KMS-11 (cell line): Measurements from ENCODE around the gene CYBRD1.

ENCODE experiments used
- H2AFZ ChIP-seq: fragments of 200-600 bp; sonication (generic); 2 replicates; pipeline ENCODE4 v1.6.1; 2016; ENCODE audit warnings: antibody characterized with exemption, mixed run types, low read depth
- H3K27ac ChIP-seq: fragments of 200-600 bp; sonication (generic); 2 replicates; pipeline ENCODE4 v1.6.1; 2016; ENCODE audit warnings: mild to moderate bottlenecking, mixed run types
- H3K27me3 ChIP-seq: fragments of 200-600 bp; sonication (generic); 2 replicates; pipeline ENCODE4 v1.6.1; 2017; ENCODE audit warnings: mild to moderate bottlenecking, low read depth, mixed run types, moderate library complexity; ENCODE audit not compliant: insufficient read depth
- H3K36me3 ChIP-seq: fragments of 200-600 bp; sonication (generic); 2 replicates; pipeline ENCODE4 v1.6.1; 2017; ENCODE audit warnings: mild to moderate bottlenecking, mixed run types; ENCODE audit not compliant: insufficient read depth
- H3K4me1 ChIP-seq: fragments of 200-600 bp; sonication (generic); 2 replicates; pipeline ENCODE4 v1.6.1; 2016; ENCODE audit warnings: mild to moderate bottlenecking, low read depth, mixed run types; ENCODE audit not compliant: poor library complexity, severe bottlenecking
- H3K4me2 ChIP-seq: fragments of 200-600 bp; sonication (generic); 2 replicates; pipeline ENCODE4 v1.7.0; 2016; ENCODE audit warnings: mild to moderate bottlenecking, mixed run types
- H3K4me3 ChIP-seq: fragments of 200-600 bp; sonication (generic); IDR thresholded peaks from 2 replicates; pipeline ENCODE4 v1.6.1; 2017; ENCODE audit warnings: low read depth, low read length, mixed read lengths; ENCODE audit not compliant: insufficient read depth
- H3K79me2 ChIP-seq: fragments of 200-600 bp; sonication (generic); 2 replicates; pipeline ENCODE4 v1.6.1; 2016; ENCODE audit warnings: low read depth, mixed run types; ENCODE audit not compliant: insufficient read depth
- H3K9ac ChIP-seq: fragments of 200-600 bp; sonication (generic); 2 replicates; pipeline ENCODE4 v1.6.1; 2016; ENCODE audit warnings: mild to moderate bottlenecking, mixed run types
- H4K20me1 ChIP-seq: fragments of 200-600 bp; sonication (generic); 2 replicates; pipeline ENCODE4 v1.6.1; 2016; ENCODE audit warnings: mild to moderate bottlenecking, mixed run types; ENCODE audit not compliant: insufficient read depth
- TF ChIP-seq, protein P1 (sequence below): fragments of 200-600 bp; sonication (generic); conservative IDR thresholded peaks from 2 replicates; pipeline ENCODE4 v1.6.1; 2017; ENCODE audit warnings: low read depth, mild to moderate bottlenecking, antibody characterized with exemption, low read length, moderate library complexity, mixed read lengths

The CYBRD1 gene

GRCh38 chr2:171566057-171566456 is 43.8 kb downstream of the CYBRD1 start:
- no peaks in the 10 kb centered on the region for H3K27me3 ChIP-seq
- H2AFZ ChIP-seq, result no peak overlapping the region
- no peaks in the 10 kb centered on the region for H3K79me2 ChIP-seq
- no peak overlapping the region for H3K4me3 ChIP-seq
- H3K36me3 ChIP-seq, result no peaks in the 10 kb centered on the region
- H3K4me2 ChIP-seq, result no peak overlapping the region
- H3K27ac ChIP-seq, result no peak overlapping the region
- no peaks in the 10 kb centered on the region for H3K4me1 ChIP-seq
- H3K9ac ChIP-seq, result no peak overlapping the region
- H4K20me1 ChIP-seq, result no peaks in the 10 kb centered on the region
- TF ChIP-seq, protein P1, sequence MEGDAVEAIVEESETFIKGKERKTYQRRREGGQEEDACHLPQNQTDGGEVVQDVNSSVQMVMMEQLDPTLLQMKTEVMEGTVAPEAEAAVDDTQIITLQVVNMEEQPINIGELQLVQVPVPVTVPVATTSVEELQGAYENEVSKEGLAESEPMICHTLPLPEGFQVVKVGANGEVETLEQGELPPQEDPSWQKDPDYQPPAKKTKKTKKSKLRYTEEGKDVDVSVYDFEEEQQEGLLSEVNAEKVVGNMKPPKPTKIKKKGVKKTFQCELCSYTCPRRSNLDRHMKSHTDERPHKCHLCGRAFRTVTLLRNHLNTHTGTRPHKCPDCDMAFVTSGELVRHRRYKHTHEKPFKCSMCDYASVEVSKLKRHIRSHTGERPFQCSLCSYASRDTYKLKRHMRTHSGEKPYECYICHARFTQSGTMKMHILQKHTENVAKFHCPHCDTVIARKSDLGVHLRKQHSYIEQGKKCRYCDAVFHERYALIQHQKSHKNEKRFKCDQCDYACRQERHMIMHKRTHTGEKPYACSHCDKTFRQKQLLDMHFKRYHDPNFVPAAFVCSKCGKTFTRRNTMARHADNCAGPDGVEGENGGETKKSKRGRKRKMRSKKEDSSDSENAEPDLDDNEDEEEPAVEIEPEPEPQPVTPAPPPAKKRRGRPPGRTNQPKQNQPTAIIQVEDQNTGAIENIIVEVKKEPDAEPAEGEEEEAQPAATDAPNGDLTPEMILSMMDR, result no peak

GRCh38 chr2:171566753-171567152 is 44.5 kb downstream of the CYBRD1 start:
- H3K9ac ChIP-seq, result no peak overlapping the region

DNA sequence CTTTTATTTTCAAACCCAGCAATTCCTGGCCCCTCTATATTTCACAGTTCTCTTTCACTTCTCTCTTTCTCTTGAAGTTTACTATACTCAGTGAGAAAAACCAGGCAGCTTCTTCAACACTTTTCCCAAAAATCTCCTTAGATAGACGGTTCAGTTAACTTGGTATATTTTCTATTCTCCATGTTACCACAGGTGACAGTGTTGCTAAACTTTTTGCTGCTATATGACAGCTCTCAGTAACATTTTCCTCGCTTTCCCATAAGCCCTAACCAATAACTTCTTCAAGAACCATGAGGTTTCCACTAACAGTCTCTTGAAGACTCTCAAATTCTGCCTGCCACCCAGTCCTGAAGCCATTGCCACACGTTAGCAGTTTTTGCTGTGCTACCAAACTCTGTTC is 45.8 kb downstream of the CYBRD1 start:
- H3K36me3 ChIP-seq, result no peaks in the 10 kb centered on the region
- H2AFZ ChIP-seq, result no peak overlapping the region
- H4K20me1 ChIP-seq, result no peaks in the 10 kb centered on the region
- H3K27me3 ChIP-seq, result no peaks in the 10 kb centered on the region
- H3K9ac ChIP-seq, result no peak overlapping the region
- H3K27ac ChIP-seq, result no peak overlapping the region
- no peak overlapping the region for H3K4me3 ChIP-seq
- no peak overlapping the region for H3K4me2 ChIP-seq
- TF ChIP-seq, protein P1, result no peak
- no peaks in the 10 kb centered on the region for H3K79me2 ChIP-seq
- H3K4me1 ChIP-seq, result no peaks in the 10 kb centered on the region

More at GRCh38 chr2:171566753-171567152, 44.5 kb downstream of the CYBRD1 start:
- Histone ChIP-seq H3K36me3 (no peaks in the 10 kb centered on the region), H3K79me2 (no peaks in the 10 kb centered on the region), H4K20me1 (no peaks in the 10 kb centered on the region), H3K4me1 (no peaks in the 10 kb centered on the region), H3K27ac (no peak overlapping the region), H3K4me3 (no peak overlapping the region), H3K27me3 (no peaks in the 10 kb centered on the region), H3K4me2 (no peak overlapping the region), H2AFZ (no peak overlapping the region)
- TF ChIP-seq, protein P1, result no peak

DNA sequence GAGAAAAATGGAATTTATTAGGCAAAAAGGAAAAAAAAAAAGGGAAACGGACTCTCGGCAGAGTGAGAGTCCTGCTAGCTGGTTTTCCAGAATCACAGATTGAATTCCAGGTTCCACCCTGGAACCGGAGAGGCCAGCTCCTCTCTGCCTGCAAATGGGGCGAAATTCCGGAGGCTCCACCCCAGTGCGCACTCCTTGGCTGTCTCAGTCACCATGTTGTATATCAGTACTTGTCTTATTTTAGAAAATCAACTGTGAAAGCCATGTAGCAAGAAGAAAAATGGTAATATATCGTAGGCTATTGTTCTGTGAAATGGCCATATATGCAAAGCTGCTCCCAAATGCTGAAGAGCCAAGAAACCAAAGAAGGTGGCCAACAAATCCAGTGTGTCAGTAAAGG is 49.4 kb downstream of the CYBRD1 start:
- H3K4me3 ChIP-seq, result no peak overlapping the region

More for the DNA sequence above, 49.4 kb downstream of the CYBRD1 start:
- TF ChIP-seq, protein P1, result no peak
- H3K4me1 ChIP-seq, result peaks cover 5% of the 10 kb centered on the region
- H3K79me2 ChIP-seq, result no peaks in the 10 kb centered on the region
- no peaks in the 10 kb centered on the region for H4K20me1 ChIP-seq
- no peak overlapping the region for H3K27ac ChIP-seq
- no peak overlapping the region for H2AFZ ChIP-seq
- H3K36me3 ChIP-seq, result no peaks in the 10 kb centered on the region
- no peak overlapping the region for H3K9ac ChIP-seq
- H3K27me3 ChIP-seq, result no peaks in the 10 kb centered on the region
- H3K4me2 ChIP-seq, result no peak overlapping the region
